ENCODE data around the gene GALNT12.

Gene GALNT12

GRCh38 chr9:98795295-98795955 is 12.0 kb upstream of the GALNT12 start:
- Histone ChIP-seq H3K4me1 (ENCODE audit: low read length) (peaks cover 10% of the 10 kb centered on the region), H2AFZ (ENCODE audit: low read depth, low read length) (0 out of 2 replicates have a peak overlapping the region, but pooled peaks have one; percentile 41), H3K27ac (ENCODE audit: low read length) (no peak overlapping the region), H3K4me2 (ENCODE audit: low read length) (peak overlapping the region; percentile 89), H3K4me3 (ENCODE audit: low read length) (peak overlapping the region; percentile 86), H3K79me2 (ENCODE audit: low read length) (peaks cover 39% of the 10 kb centered on the region), H4K20me1 (ENCODE audit: insufficient read depth, low read length) (peaks cover 20% of the 10 kb centered on the region), H3K9ac (ENCODE audit: low read length) (peak overlapping the region; percentile 69), H3K36me3 (replicated peaks; ENCODE audit: low read depth, low read length) (no peaks in the 10 kb centered on the region), H3K27me3 (ENCODE audit: low read depth, low read length) (no peaks in the 10 kb centered on the region), H3K9me3 (ENCODE audit: insufficient read depth, low read length) (no peaks in the 10 kb centered on the region)
- TF ChIP-seq, protein P1, sequence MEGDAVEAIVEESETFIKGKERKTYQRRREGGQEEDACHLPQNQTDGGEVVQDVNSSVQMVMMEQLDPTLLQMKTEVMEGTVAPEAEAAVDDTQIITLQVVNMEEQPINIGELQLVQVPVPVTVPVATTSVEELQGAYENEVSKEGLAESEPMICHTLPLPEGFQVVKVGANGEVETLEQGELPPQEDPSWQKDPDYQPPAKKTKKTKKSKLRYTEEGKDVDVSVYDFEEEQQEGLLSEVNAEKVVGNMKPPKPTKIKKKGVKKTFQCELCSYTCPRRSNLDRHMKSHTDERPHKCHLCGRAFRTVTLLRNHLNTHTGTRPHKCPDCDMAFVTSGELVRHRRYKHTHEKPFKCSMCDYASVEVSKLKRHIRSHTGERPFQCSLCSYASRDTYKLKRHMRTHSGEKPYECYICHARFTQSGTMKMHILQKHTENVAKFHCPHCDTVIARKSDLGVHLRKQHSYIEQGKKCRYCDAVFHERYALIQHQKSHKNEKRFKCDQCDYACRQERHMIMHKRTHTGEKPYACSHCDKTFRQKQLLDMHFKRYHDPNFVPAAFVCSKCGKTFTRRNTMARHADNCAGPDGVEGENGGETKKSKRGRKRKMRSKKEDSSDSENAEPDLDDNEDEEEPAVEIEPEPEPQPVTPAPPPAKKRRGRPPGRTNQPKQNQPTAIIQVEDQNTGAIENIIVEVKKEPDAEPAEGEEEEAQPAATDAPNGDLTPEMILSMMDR (IDR thresholded peaks at IDR 0.05; ENCODE audit: low read depth, low read length): no peak
- TF ChIP-seq EZH2phosphoT487 (IDR thresholded peaks at IDR 0.05; ENCODE audit: low read depth): no peak

DNA sequence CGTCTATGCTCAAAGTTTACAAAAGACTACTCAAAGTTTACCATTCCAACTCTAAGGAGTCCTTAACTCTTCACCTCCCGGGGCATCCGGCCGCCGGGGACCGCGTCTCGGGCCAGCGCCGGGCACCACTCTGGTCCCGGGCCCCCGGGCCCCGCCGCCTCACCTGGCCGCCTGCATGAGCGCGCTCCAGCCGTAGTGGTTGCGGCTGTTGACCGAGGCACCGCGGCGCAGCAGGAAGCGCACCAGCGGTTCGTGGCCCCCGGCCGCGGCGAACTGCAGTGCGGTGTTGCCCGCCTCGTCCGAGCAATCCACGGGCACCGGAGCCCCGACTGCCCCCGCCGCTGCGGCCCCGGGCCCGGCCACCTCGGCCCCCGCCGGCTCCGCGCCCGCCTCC is 11.5 kb upstream of the GALNT12 start:
- 0 out of 2 replicates have a peak overlapping the region, but pooled peaks have one; percentile 41 for H2AFZ ChIP-seq (ENCODE audit: low read depth, low read length)
- H3K27me3 ChIP-seq (ENCODE audit: low read depth, low read length): no peaks in the 10 kb centered on the region
- peaks cover 10% of the 10 kb centered on the region for H3K4me1 ChIP-seq (ENCODE audit: low read length)
- H3K4me3 ChIP-seq (ENCODE audit: low read length): peak overlapping the region; percentile 86
- H3K9ac ChIP-seq (ENCODE audit: low read length): peak overlapping the region; percentile 69
- H3K27ac ChIP-seq (ENCODE audit: low read length): no peak overlapping the region
- TF ChIP-seq, protein P1 (IDR thresholded peaks at IDR 0.05; ENCODE audit: low read depth, low read length): no peak
- no peak for TF ChIP-seq EZH2phosphoT487 (IDR thresholded peaks at IDR 0.05; ENCODE audit: low read depth)
- peaks cover 39% of the 10 kb centered on the region for H3K79me2 ChIP-seq (ENCODE audit: low read length)
- no peaks in the 10 kb centered on the region for H3K36me3 ChIP-seq (replicated peaks; ENCODE audit: low read depth, low read length)
- no peaks in the 10 kb centered on the region for H3K9me3 ChIP-seq (ENCODE audit: insufficient read depth, low read length)
- peaks cover 16% of the 10 kb centered on the region for H4K20me1 ChIP-seq (ENCODE audit: insufficient read depth, low read length)
- H3K4me2 ChIP-seq (ENCODE audit: low read length): peak overlapping the region; percentile 89

DNA sequence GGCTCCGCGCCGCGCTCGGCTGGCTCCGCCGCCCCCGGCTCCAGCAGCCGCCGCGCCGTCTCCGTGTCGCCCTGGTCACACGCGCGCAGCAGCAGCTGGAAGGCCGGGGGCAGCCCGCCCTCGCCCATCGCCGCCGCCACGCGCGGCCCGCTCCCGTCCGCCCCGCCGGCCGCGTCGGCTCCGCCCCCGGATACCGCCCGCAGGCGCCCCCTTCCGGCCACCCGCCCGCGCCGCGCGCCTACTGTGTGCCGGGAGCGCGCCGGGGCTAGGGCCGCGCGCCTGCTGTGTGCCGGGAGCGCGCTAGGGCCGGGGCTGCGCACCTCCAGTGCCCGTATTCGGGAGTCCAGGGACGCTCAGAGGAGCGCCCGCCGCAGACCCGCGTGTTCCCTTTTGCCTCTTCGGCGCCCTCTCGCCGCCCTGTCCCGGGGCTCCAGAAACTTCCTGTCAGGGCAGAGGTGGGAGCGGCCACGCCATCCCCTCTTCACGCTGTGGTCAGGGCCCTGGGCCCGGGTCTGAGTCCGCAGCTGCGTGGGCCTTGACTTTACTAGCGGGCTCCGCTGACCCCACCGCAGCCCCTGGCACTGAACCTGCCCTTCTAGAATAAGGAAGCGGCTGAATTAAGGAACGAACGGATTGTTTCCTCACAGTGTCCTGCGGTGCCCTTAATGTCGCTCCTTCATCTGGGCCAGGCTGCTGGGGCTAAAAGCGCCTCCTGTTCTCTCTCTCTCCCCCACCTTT is 10.9 kb upstream of the GALNT12 start, which contains the start of gene ANKS6:
TSS of gene ANKS6 (minus strand) at position 192 of the 738 bp plus-strand sequence. CDS start at position 128, 64 bp downstream.
- Histone ChIP-seq H3K79me2 (ENCODE audit: low read length) (peaks cover 36% of the 10 kb centered on the region), H3K4me1 (ENCODE audit: low read length) (peaks cover 10% of the 10 kb centered on the region), H3K27ac (ENCODE audit: low read length) (no peak within 1 kb of the TSS), H3K4me2 (ENCODE audit: low read length) (peak within 1 kb of the TSS; percentile 89), H3K4me3 (ENCODE audit: low read length) (peak within 1 kb of the TSS; percentile 86), H3K9ac (ENCODE audit: low read length) (peak within 1 kb of the TSS; percentile 69), H2AFZ (ENCODE audit: low read depth, low read length) (peak within 1 kb of the TSS; percentile 98), H4K20me1 (ENCODE audit: insufficient read depth, low read length) (peaks cover 11% of the 10 kb centered on the region), H3K36me3 (replicated peaks; ENCODE audit: low read depth, low read length) (no peaks in the 10 kb centered on the region), H3K27me3 (ENCODE audit: low read depth, low read length) (no peaks in the 10 kb centered on the region; the same call in 1 of the 2 replicates), H3K9me3 (ENCODE audit: insufficient read depth, low read length) (no peaks in the 10 kb centered on the region)
- TF ChIP-seq, protein P1 (IDR thresholded peaks at IDR 0.05; ENCODE audit: low read depth, low read length): peak; percentile 31; the same call in 1 of the 2 replicates
- TF ChIP-seq EZH2phosphoT487 (IDR thresholded peaks at IDR 0.05; ENCODE audit: low read depth): no peak

DNA sequence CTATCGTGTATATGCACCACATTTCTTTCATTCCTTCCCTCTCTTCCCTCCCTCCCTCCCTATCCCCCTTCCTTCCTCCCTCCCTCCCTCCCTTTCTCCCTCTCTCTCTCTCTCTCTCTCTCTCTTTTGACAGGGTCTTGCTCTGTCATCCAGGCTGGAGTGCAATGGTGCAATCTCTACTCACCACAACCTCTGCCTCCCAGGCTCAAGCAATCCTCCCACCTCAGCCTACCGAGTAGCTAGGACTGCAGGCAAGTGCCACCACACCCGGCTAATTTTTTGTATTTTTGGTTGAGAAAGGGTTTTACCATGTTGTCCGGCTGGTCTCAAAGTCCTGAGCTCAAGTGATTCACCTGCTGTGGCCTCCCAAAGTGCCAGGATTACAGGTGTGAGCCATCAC is 10.0 kb upstream of the GALNT12 start:
- Histone ChIP-seq H3K9ac (ENCODE audit: low read length) (no peak overlapping the region), H3K36me3 (replicated peaks; ENCODE audit: low read depth, low read length) (no peaks in the 10 kb centered on the region), H3K4me3 (ENCODE audit: low read length) (no peak overlapping the region), H3K9me3 (ENCODE audit: insufficient read depth, low read length) (no peaks in the 10 kb centered on the region), H3K4me1 (ENCODE audit: low read length) (peaks cover 12% of the 10 kb centered on the region), H2AFZ (ENCODE audit: low read depth, low read length) (no peak overlapping the region), H3K27me3 (ENCODE audit: low read depth, low read length) (no peaks in the 10 kb centered on the region; the same call in 1 of the 2 replicates), H4K20me1 (ENCODE audit: insufficient read depth, low read length) (0 out of 2 replicates have a peak, but pooled peaks cover 4% of the 10 kb centered on the region), H3K4me2 (ENCODE audit: low read length) (no peak overlapping the region), H3K79me2 (ENCODE audit: low read length) (peaks cover 28% of the 10 kb centered on the region), H3K27ac (ENCODE audit: low read length) (no peak overlapping the region)
- TF ChIP-seq, protein P1 (IDR thresholded peaks at IDR 0.05; ENCODE audit: low read depth, low read length): no peak
- TF ChIP-seq EZH2phosphoT487 (IDR thresholded peaks at IDR 0.05; ENCODE audit: low read depth): no peak
